ENCODE measurements around the gene NAP1L3. TPM values are rescaled to one million over a fixed set of nuclear protein-coding genes. Genes with fewer than 3 reads are reported as not detected.

Gene NAP1L3
- 1 to 10 TPM; 1.9 to 3.1 (median 2.1) TPM for total RNA-seq

GRCh38 chrX:93673056-93673868 is at the start of gene NAP1L3:
NAP1L3 (minus strand) TSS chrX:93673578; CDS start chrX:93673304, 274 bp downstream.
- Histone ChIP-seq H3K27me3 (peaks cover 0 to 9% (median 0%) of the 10 kb centered on the region in 4 donors), H3K27ac (replicated peaks in 1 of 4) (peak within 1 kb of the TSS; percentile 71 to 79 (median 76)), H3K4me3 (peak within 1 kb of the TSS; percentile 60 to 72 (median 63)), H3K4me1 (peaks cover 0 to 22% (median 7%) of the 10 kb centered on the region in 4 donors), H3K36me3 (no peaks in the 10 kb centered on the region), H3K9me3 (no peaks in the 10 kb centered on the region)
- DNase-seq (ENCODE audit: extremely low spot score): no peak
- no peak for TF ChIP-seq POLR2AphosphoS5 (IDR thresholded peaks at IDR 0.05)
- TF ChIP-seq POLR2A (IDR thresholded peaks at IDR 0.05; ENCODE audit: low read depth): no peak
- TF ChIP-seq, protein P1, sequence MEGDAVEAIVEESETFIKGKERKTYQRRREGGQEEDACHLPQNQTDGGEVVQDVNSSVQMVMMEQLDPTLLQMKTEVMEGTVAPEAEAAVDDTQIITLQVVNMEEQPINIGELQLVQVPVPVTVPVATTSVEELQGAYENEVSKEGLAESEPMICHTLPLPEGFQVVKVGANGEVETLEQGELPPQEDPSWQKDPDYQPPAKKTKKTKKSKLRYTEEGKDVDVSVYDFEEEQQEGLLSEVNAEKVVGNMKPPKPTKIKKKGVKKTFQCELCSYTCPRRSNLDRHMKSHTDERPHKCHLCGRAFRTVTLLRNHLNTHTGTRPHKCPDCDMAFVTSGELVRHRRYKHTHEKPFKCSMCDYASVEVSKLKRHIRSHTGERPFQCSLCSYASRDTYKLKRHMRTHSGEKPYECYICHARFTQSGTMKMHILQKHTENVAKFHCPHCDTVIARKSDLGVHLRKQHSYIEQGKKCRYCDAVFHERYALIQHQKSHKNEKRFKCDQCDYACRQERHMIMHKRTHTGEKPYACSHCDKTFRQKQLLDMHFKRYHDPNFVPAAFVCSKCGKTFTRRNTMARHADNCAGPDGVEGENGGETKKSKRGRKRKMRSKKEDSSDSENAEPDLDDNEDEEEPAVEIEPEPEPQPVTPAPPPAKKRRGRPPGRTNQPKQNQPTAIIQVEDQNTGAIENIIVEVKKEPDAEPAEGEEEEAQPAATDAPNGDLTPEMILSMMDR (IDR thresholded peaks at IDR 0.05): no peak
- TF ChIP-seq EP300 (IDR thresholded peaks at IDR 0.05): no peak
- intact Hi-C loops (cut with DNase I): no loop called here
- WGBS: under 1% methylated on average over 26 of the region's 51 CpGs

DNA sequence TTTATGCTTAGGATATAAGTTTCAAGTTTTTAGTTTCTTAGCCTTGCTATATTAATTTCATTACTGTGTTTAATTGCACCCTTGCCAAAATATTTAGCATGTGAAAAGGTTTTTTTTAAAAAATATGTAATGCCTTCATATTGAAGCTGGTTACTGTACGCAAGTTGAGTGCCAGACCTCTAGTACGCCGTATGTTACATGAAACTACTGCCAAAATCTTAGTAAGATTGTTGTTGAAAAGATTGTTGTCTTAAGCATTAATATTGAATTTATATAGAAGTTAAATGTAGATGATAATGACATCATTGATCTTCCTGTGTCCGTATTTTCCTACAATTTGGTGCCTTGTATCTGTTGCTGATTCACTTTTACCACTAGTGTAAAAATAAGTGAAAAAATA is 37.7 kb upstream of the NAP1L3 start:
- intact Hi-C loops (cut with DNase I): no loop called here
- Histone ChIP-seq H3K4me1 (no peaks in the 10 kb centered on the region), H3K27ac (replicated peaks in 1 of 4) (no peak overlapping the region), H3K27me3 (no peaks in the 10 kb centered on the region), H3K4me3 (no peak overlapping the region), H3K9me3 (no peaks in the 10 kb centered on the region), H3K36me3 (no peaks in the 10 kb centered on the region)
- TF ChIP-seq, protein P1 (IDR thresholded peaks at IDR 0.05): no peak
- TF ChIP-seq EP300 (IDR thresholded peaks at IDR 0.05): no peak
- no peak for TF ChIP-seq POLR2A (IDR thresholded peaks at IDR 0.05; ENCODE audit: low read depth)
- no peak for TF ChIP-seq POLR2AphosphoS5 (IDR thresholded peaks at IDR 0.05)
- WGBS: 75% methylated on average over 4 of the region's 4 CpGs
- DNase-seq (ENCODE audit: extremely low spot score): no peak

DNA sequence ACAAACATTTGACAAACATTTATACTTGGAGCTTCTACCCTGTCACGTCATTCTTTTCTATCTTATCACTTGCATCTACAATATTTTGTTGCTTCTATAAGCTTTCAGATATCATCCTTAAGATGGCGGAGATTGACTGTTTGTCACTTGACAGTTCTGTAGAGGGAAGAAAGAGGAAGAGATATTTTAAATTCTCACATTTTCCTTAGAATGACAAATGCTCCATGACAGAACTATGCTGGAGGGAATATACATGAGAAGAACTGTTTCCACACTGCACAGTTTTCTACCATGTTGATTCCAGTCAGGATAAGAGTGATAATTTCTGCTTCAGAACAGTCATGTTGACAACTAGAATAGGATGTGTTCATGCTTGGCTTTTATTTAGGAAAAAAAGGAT is 30.3 kb upstream of the NAP1L3 start:
- H3K27ac ChIP-seq (replicated peaks in 1 of 4): no peak overlapping the region
- no peaks in the 10 kb centered on the region for H3K4me1 ChIP-seq
- DNase-seq (ENCODE audit: extremely low spot score): no peak
- WGBS: 73% methylated on average over 2 of the region's 2 CpGs
- H3K27me3 ChIP-seq: no peaks in the 10 kb centered on the region
- intact Hi-C loops (cut with DNase I): no loop called here
- no peaks in the 10 kb centered on the region for H3K9me3 ChIP-seq
- H3K36me3 ChIP-seq: no peaks in the 10 kb centered on the region
- no peak for TF ChIP-seq POLR2AphosphoS5 (IDR thresholded peaks at IDR 0.05)
- no peak overlapping the region for H3K4me3 ChIP-seq

- Histone ChIP-seq H3K4me1 (no peaks in the 10 kb centered on the region), H3K27me3 (no peaks in the 10 kb centered on the region), H3K9me3 (no peaks in the 10 kb centered on the region), H3K27ac (replicated peaks in 1 of 4) (no peak overlapping the region), H3K4me3 (no peak overlapping the region), H3K36me3 (no peaks in the 10 kb centered on the region)
- WGBS: 95% methylated on average over 6 of the region's 6 CpGs
- intact Hi-C loops (cut with DNase I): no loop called here
- DNase-seq (ENCODE audit: extremely low spot score): no peak
- TF ChIP-seq, protein P1 (IDR thresholded peaks at IDR 0.05): no peak
- TF ChIP-seq POLR2A (IDR thresholded peaks at IDR 0.05; ENCODE audit: low read depth) (no peak), POLR2AphosphoS5 (IDR thresholded peaks at IDR 0.05) (no peak), EP300 (IDR thresholded peaks at IDR 0.05) (no peak)
These were observed 22.6 kb upstream of the NAP1L3 start for GRCh38 chrX:93695981-93696380.

GRCh38 chrX:93673869-93674271 is 492 bp upstream of the NAP1L3 start, which contains the start of gene FAM133A:
FAM133A (plus strand) TSS chrX:93674206; CDS start chrX:93709420, 35,214 bp downstream.
- peak within 1 kb of the TSS; percentile 71 to 79 (median 76) for H3K27ac ChIP-seq (replicated peaks in 1 of 4)
- peaks cover 0 to 9% (median 0%) of the 10 kb centered on the region in 4 donors for H3K27me3 ChIP-seq
- TF ChIP-seq, protein P1 (IDR thresholded peaks at IDR 0.05): no peak
- TF ChIP-seq POLR2AphosphoS5 (IDR thresholded peaks at IDR 0.05): peak in 1 of 2 donors; percentile 9
- no peaks in the 10 kb centered on the region for H3K9me3 ChIP-seq
- intact Hi-C loops (cut with DNase I): no loop called here
- DNase-seq (ENCODE audit: extremely low spot score): no peak
- 5% methylated on average over 11 of the region's 11 CpGs for WGBS
- peak within 1 kb of the TSS; percentile 60 to 72 (median 63) for H3K4me3 ChIP-seq
- H3K36me3 ChIP-seq: no peaks in the 10 kb centered on the region
- H3K4me1 ChIP-seq: peaks cover 0 to 22% (median 7%) of the 10 kb centered on the region in 4 donors

Measured in esophagus muscularis mucosa (tissue), 4 donors.